ENCODE data around the gene FAM184B.

FAM184B gene

DNA sequence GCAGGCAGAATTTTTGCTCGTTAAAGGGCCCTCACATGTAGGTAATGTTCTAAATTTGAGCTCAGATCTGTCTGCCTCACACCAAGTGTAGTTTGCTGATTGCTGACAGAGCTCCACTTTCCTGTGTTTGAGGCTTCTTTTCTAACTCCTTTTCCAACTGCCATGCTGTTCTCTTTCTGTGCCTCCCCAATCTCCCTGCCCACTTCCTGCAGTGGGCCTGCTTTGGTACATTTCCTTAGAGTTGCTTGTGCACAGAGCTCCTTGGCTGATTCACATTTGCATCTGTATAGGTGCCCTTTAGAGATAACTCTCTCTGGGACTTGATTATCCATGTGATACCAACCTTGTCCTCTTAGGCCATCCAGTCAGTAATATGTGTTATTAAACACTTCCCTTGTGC is 162.5 kb downstream of the FAM184B start:
- Histone ChIP-seq H2AFZ (ENCODE audit: low read length) (no peak overlapping the region), H3K9me3 (replicated peaks; ENCODE audit: insufficient read depth, low read length) (no peaks in the 10 kb centered on the region), H3K27ac (ENCODE audit: low read length) (no peak overlapping the region), H3K36me3 (replicated peaks; ENCODE audit: insufficient read depth, low read length) (peaks cover 20% of the 10 kb centered on the region), H3K9ac (ENCODE audit: low read length) (no peak overlapping the region), H3F3A (ENCODE audit: insufficient read depth, low read length) (peaks cover 3% of the 10 kb centered on the region; the same call in 1 of the 2 replicates), H3K4me1 (ENCODE audit: low read length) (0 out of 2 replicates have a peak, but pooled peaks cover 9% of the 10 kb centered on the region), H4K20me1 (ENCODE audit: insufficient read depth, low read length) (peaks cover 12% of the 10 kb centered on the region; the same call in 1 of the 2 replicates), H3K27me3 (replicated peaks; ENCODE audit: insufficient read depth, low read length) (no peaks in the 10 kb centered on the region), H3K9me2 (replicated peaks; ENCODE audit: insufficient read depth, low read length) (no peaks in the 10 kb centered on the region), H3K4me3 (ENCODE audit: low read length) (no peak overlapping the region), H3K79me2 (ENCODE audit: low read length) (peaks cover 74% of the 10 kb centered on the region), H3K4me2 (ENCODE audit: low read depth, low read length) (no peak overlapping the region)
- no peak for DNase-seq
- TF ChIP-seq EZH2phosphoT487 (IDR thresholded peaks at IDR 0.05; ENCODE audit: low read length) (no peak), EZH2 (optimal IDR thresholded peaks at IDR 0.05; ENCODE audit: low read depth, low read length) (no peak)
- TF ChIP-seq, protein P1, sequence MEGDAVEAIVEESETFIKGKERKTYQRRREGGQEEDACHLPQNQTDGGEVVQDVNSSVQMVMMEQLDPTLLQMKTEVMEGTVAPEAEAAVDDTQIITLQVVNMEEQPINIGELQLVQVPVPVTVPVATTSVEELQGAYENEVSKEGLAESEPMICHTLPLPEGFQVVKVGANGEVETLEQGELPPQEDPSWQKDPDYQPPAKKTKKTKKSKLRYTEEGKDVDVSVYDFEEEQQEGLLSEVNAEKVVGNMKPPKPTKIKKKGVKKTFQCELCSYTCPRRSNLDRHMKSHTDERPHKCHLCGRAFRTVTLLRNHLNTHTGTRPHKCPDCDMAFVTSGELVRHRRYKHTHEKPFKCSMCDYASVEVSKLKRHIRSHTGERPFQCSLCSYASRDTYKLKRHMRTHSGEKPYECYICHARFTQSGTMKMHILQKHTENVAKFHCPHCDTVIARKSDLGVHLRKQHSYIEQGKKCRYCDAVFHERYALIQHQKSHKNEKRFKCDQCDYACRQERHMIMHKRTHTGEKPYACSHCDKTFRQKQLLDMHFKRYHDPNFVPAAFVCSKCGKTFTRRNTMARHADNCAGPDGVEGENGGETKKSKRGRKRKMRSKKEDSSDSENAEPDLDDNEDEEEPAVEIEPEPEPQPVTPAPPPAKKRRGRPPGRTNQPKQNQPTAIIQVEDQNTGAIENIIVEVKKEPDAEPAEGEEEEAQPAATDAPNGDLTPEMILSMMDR (IDR thresholded peaks at IDR 0.05; ENCODE audit: low read length): no peak

DNA sequence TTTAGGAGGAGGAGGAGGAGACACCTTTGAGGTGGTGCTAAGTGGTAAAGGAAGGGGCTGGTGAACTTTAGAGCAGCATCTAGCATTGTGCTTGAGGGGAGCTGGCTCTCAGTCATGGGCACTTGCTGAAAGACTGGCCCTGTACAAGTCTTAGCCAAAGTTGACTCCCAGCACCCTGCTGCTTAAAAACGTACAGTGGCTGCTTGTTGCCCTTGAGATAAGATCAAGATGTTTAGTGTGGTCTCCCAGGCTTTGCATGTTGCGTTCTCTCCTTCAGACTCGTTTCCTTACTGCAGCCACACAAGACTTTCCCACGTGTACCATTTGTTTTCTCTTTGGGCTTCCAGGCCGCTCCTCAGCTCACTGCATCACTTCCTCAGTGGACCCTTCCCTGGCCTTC is 165.1 kb downstream of the FAM184B start:
- no peak for DNase-seq
- no peak overlapping the region for H3K27ac ChIP-seq (ENCODE audit: low read length)
- H3F3A ChIP-seq (ENCODE audit: insufficient read depth, low read length): peaks cover 5% of the 10 kb centered on the region; the same call in 1 of the 2 replicates
- no peak for TF ChIP-seq EZH2phosphoT487 (IDR thresholded peaks at IDR 0.05; ENCODE audit: low read length)
- TF ChIP-seq EZH2 (optimal IDR thresholded peaks at IDR 0.05; ENCODE audit: low read depth, low read length): no peak
- TF ChIP-seq, protein P1 (IDR thresholded peaks at IDR 0.05; ENCODE audit: low read length): no peak
- H3K4me1 ChIP-seq (ENCODE audit: low read length): 0 out of 2 replicates have a peak, but pooled peaks cover 9% of the 10 kb centered on the region
- no peak overlapping the region for H3K9ac ChIP-seq (ENCODE audit: low read length)
- H2AFZ ChIP-seq (ENCODE audit: low read length): no peak overlapping the region
- H3K9me3 ChIP-seq (replicated peaks; ENCODE audit: insufficient read depth, low read length): no peaks in the 10 kb centered on the region
- no peak overlapping the region; the same call in 1 of the 2 replicates for H3K4me2 ChIP-seq (ENCODE audit: low read depth, low read length)
- H3K36me3 ChIP-seq (replicated peaks; ENCODE audit: insufficient read depth, low read length): peaks cover 13% of the 10 kb centered on the region
- H3K9me2 ChIP-seq (replicated peaks; ENCODE audit: insufficient read depth, low read length): no peaks in the 10 kb centered on the region
- peaks cover 64% of the 10 kb centered on the region for H3K79me2 ChIP-seq (ENCODE audit: low read length)
- H4K20me1 ChIP-seq (ENCODE audit: insufficient read depth, low read length): peaks cover 12% of the 10 kb centered on the region; the same call in 1 of the 2 replicates
- no peaks in the 10 kb centered on the region for H3K27me3 ChIP-seq (replicated peaks; ENCODE audit: insufficient read depth, low read length)
- no peak overlapping the region for H3K4me3 ChIP-seq (ENCODE audit: low read length)

DNA sequence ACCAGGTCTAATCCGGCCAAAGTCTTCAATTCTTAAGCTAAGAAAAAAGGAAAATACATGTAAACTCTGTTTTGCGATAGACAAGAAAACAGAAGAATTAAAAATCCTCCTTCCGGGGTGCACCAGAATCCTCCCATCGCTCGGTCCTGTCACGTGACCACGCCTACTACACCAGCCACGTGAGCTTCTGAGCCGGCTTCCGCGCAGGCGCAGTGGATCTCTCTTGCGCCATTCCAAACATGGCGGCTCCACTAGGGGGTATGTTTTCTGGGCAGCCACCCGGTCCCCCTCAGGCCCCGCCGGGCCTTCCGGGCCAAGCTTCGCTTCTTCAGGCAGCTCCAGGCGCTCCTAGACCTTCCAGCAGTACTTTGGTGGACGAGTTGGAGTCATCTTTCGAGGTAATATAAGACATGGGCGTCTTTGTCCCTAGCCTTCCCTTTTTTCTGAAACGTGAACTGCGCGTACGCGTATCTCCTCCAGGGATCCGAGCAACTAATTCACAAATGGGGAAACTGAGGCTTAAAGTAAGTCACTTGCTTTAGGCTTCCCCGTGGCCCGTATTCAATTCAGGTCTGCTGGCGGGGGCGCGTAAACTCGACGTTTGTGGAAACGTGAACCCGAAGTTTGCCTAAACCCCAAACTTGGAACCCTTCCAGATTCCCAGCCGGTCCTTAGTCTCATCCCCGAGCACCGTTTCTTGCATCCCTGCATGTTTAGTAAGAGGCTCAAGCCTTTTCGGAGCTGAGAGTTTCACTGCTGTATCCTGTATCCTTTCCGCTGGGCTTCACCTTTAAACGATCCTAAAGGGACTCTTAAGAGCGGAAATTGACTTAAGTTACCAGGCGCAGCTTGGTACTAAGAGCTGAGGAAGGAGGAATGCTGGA is 166.8 kb downstream of the FAM184B start, which contains the start of gene MED28:
Gene MED28 (plus strand): TSS at position 226 of the 884 bp plus-strand sequence. CDS start 14 bp downstream, at position 240.
- H3K36me3 ChIP-seq (replicated peaks; ENCODE audit: insufficient read depth, low read length): peaks cover 6% of the 10 kb centered on the region; the same call in 1 of the 2 replicates
- peak; percentile 97 for DNase-seq
- no peak for TF ChIP-seq EZH2phosphoT487 (IDR thresholded peaks at IDR 0.05; ENCODE audit: low read length)
- TF ChIP-seq, protein P1 (IDR thresholded peaks at IDR 0.05; ENCODE audit: low read length): 0 out of 2 replicates have a peak, but pooled peaks have one; percentile 8
- H3K27ac ChIP-seq (ENCODE audit: low read length): peak within 1 kb of the TSS; percentile 44; the same call in 1 of the 2 replicates
- no peaks in the 10 kb centered on the region for H3K9me2 ChIP-seq (replicated peaks; ENCODE audit: insufficient read depth, low read length)
- H3K9ac ChIP-seq (ENCODE audit: low read length): peak within 1 kb of the TSS; percentile 87
- peaks cover 5% of the 10 kb centered on the region; the same call in 1 of the 2 replicates for H3F3A ChIP-seq (ENCODE audit: insufficient read depth, low read length)
- H3K4me2 ChIP-seq (ENCODE audit: low read depth, low read length): peak within 1 kb of the TSS; percentile 80
- H3K79me2 ChIP-seq (ENCODE audit: low read length): peaks cover 52% of the 10 kb centered on the region
- H3K9me3 ChIP-seq (replicated peaks; ENCODE audit: insufficient read depth, low read length): no peaks in the 10 kb centered on the region
- peak within 1 kb of the TSS; percentile 83 for H2AFZ ChIP-seq (ENCODE audit: low read length)
- H3K27me3 ChIP-seq (replicated peaks; ENCODE audit: insufficient read depth, low read length): no peaks in the 10 kb centered on the region
- 0 out of 2 replicates have a peak, but pooled peaks cover 9% of the 10 kb centered on the region for H3K4me1 ChIP-seq (ENCODE audit: low read length)
- H4K20me1 ChIP-seq (ENCODE audit: insufficient read depth, low read length): peaks cover 11% of the 10 kb centered on the region; the same call in 1 of the 2 replicates
- peak within 1 kb of the TSS; percentile 88 for H3K4me3 ChIP-seq (ENCODE audit: low read length)
